Liver (tissue), 3 donors: Measurements from ENCODE around the gene MRAS.

Experiments
- ATF3 ChIP-seq: IDR thresholded peaks from 2 replicates; pipeline ENCODE4 v1.6.1; 2016; ENCODE audit warnings: antibody characterized with exemption
- CTCF ChIP-seq: fragments of 150-350 bp; IDR thresholded peaks from 2 replicates; pipeline ENCODE4 v1.5.1; 2017; ENCODE audit warnings: improper control_type of control experiment, low read depth, low read length; ENCODE audit not compliant: missing input control
- EGR1 ChIP-seq, 2 donors: IDR thresholded peaks; 2 replicates each; pipeline ENCODE4 v1.6.1; 2016 to 2018; ENCODE audit warnings: antibody characterized with exemption in 2 of 2, low read depth in 2 of 2
- HNF4A ChIP-seq, 2 donors: conservative IDR thresholded peaks; 2 replicates each; pipeline ENCODE4 v1.6.1; 2016; ENCODE audit warnings: antibody characterized with exemption in 2 of 2, mild to moderate bottlenecking in 2 of 2
- MAX ChIP-seq: IDR thresholded peaks from 2 replicates; pipeline ENCODE4 v1.6.1; 2016; ENCODE audit warnings: antibody characterized with exemption
- RAD21 ChIP-seq, 2 donors: IDR thresholded peaks; 2 replicates each; pipeline ENCODE4 v1.6.1; 2016; ENCODE audit warnings: antibody characterized with exemption in 2 of 2, mild to moderate bottlenecking in 2 of 2
- SP1 ChIP-seq: IDR thresholded peaks from 2 replicates; pipeline ENCODE4 v1.6.1; 2018; ENCODE audit warnings: antibody characterized with exemption, mild to moderate bottlenecking
- TAF1 ChIP-seq: conservative IDR thresholded peaks from 2 replicates; pipeline ENCODE4 v1.6.1; 2016; ENCODE audit warnings: antibody characterized with exemption, mild to moderate bottlenecking
- YY1 ChIP-seq: IDR thresholded peaks from 2 replicates; pipeline ENCODE4 v1.6.1; 2016; ENCODE audit warnings: antibody characterized with exemption, mild to moderate bottlenecking
- ZBTB33 ChIP-seq: IDR thresholded peaks from 2 replicates; pipeline ENCODE4 v1.6.1; 2016; ENCODE audit warnings: antibody characterized with exemption
- donor health status: healthy.
- donor health status: healthy.

GRCh38 chr3:138378331-138378730, 30.0 kb downstream of the MRAS start:
- TF ChIP-seq CTCF (no peak), MAX (no peak), ZBTB33 (no peak), YY1 (no peak), TAF1 (no peak), RAD21 (IDR thresholded peaks at IDR 0.05) (no peak), SP1 (no peak), EGR1 (IDR thresholded peaks at IDR 0.05; ENCODE audit: low read depth in 2 of 2) (no peak), ATF3 (no peak), HNF4A (conservative IDR thresholded peaks at IDR 0.05) (no peak)
